ENCODE measurements around the gene KRTAP20-2.

The KRTAP20-2 gene

GRCh38 chr21:30676737-30677136 lies 41.7 kb downstream of the KRTAP20-2 start:
- ATAC-seq = no peak

GRCh38 chr21:30680586-30680985 lies 45.6 kb downstream of the KRTAP20-2 start:
- no peak for ATAC-seq

GRCh38 chr21:30684506-30684905 lies 49.5 kb downstream of the KRTAP20-2 start:
- no peak for ATAC-seq
